NCI-H345 treated with DMSO at 0.1 percent for 48 hours (cell line): Measurements from ENCODE around the gene SLC35E2B.
"Not testable (repeated sequence)": the region's sequence is repeated elsewhere in the genome, so short reads cannot be mapped to it uniquely, and the experiment has no call there.

Experiments used
- DNase-seq: peaks from one replicate; lab custom pipeline; 2025; ENCODE audit not compliant: unreplicated experiment; lab: John Stamatoyannopoulos, UW

Gene SLC35E2B

DNA sequence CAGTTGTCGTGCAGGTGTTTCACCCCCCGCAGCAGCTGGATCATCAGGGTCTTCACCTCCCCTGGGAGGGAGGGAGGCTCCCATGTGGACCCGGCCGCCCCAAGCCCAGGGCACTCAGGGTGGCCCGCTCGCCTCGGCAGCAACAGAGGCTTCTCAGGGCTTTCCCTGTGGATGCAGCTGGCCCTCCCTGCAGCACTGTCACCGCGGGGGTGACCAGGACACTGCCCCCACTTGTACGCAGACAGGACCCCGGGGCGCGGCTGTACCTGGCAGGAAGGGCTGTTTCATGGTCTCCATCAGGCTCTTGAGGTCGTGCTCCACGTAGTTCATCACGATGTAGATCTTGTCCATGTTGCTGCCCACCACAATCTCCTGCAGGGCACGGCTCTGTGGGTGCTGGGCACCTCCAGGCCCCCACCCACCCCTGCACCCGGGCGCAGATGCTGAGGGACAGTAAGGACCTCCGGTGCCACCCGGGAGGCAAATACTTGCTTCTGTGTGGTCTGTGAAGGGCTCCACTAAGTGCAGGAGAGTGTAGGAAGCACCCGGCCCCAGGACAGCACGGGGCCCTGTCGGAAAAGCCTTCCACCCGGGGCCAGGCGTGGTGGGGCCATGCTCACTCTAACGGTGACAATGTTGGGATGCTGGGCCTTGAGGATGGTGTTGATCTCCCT is 11.8 kb upstream of the SLC35E2B start:
- not testable (repeated sequence) for DNase-seq

GRCh38 chr1:1703796-1704195 is 11.2 kb upstream of the SLC35E2B start:
- no peak for DNase-seq

GRCh38 chr1:1702506-1702905 is 9.9 kb upstream of the SLC35E2B start:
- not testable (repeated sequence) for DNase-seq

GRCh38 chr1:1700557-1700956 is 8.0 kb upstream of the SLC35E2B start:
- not testable (repeated sequence) for DNase-seq

DNA sequence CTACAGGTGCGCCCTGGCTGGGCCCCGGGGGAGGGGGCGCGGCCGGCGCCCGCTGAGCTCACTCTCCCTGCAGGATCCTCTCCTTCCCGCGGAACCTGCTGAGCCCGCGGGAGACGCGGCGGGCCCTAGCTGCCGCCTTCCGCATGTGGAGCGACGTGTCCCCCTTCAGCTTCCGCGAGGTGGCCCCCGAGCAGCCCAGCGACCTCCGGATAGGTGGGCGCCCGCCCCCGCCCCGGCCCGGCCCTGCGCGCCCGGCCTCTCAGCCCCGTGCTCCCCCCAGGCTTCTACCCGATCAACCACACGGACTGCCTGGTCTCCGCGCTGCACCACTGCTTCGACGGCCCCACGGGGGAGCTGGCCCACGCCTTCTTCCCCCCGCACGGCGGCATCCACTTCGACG is 7.5 kb upstream of the SLC35E2B start:
- DNase-seq: not testable (repeated sequence)

DNA sequence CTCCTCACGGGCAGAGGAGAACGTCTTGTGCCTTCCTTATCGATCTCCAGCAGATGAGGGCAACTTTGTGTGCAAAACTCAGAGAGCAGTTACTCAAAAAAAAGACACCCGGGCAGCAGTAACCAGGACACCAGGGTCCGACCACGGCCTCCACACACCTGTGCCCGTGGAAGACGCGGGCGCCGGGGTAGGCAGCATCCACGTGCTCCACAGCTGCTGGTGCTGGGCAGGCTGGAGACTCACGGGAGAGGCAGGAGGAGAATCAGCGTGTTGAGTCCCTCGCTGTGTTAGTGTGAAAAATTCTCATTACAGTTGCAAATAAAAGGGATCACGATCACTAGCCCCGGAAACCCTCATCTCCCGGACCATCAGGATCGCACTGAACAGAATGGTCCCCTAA is 6.5 kb upstream of the SLC35E2B start:
- not testable (repeated sequence) for DNase-seq

- DNase-seq: not testable (repeated sequence)
Observed at GRCh38 chr1:1697358-1698183, 5.0 kb upstream of the SLC35E2B start.

GRCh38 chr1:1696431-1697357 is 4.1 kb upstream of the SLC35E2B start:
- not testable (repeated sequence) for DNase-seq

GRCh38 chr1:1692324-1692713 is 276 bp downstream of the SLC35E2B start:
- DNase-seq: not testable (repeated sequence)

GRCh38 chr1:1691443-1691842 is 1.2 kb downstream of the SLC35E2B start:
- not testable (repeated sequence) for DNase-seq

DNA sequence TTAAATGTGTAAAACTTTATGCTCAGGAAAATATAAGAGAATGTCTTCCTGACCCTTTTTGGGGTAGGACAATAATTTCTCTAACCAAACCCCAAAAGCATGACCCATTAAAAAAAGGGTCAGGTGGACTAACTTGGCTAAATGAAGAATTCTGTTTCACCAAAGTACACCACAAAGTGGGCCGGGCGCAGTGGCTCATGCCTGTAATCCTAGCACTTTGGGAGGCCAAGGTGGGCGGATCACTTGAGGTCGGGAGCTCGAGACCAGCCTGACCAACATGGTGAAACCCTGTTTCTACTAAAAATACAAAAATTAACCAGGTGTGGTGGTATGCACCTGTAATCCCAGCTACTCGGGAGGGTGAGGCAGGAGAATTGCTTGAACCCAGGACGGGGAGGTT is 3.1 kb downstream of the SLC35E2B start:
- not testable (repeated sequence) for DNase-seq

GRCh38 chr1:1687846-1688245 is 4.7 kb downstream of the SLC35E2B start:
- DNase-seq: no peak

- no peak for DNase-seq
Observed at GRCh38 chr1:1684031-1684681, 8.4 kb downstream of the SLC35E2B start.

- DNase-seq: no peak
Observed at GRCh38 chr1:1683104-1683905, 9.3 kb downstream of the SLC35E2B start.

GRCh38 chr1:1680912-1681273 is 11.7 kb downstream of the SLC35E2B start:
- DNase-seq: no peak

- no peak for DNase-seq
Observed at GRCh38 chr1:1680031-1680911, 12.3 kb downstream of the SLC35E2B start.

- no peak for DNase-seq
Observed at GRCh38 chr1:1678581-1679380, 13.8 kb downstream of the SLC35E2B start.
